Kidney epithelial cell (primary cell): Measurements from ENCODE around the gene PRKAR1B. TPM values are rescaled to one million over a fixed set of nuclear protein-coding genes. Genes with fewer than 3 reads are reported as not detected.
A peak's percentile ranks its signal among the peaks of the same experiment; 100 is the strongest.

Experiments used
- DNase-seq: peaks from one replicate; pipeline ENCODE4 v3.0.0-alpha.2; 2010; ENCODE audit warnings: low read depth
- H3K27me3 ChIP-seq: 2 replicates; pipeline ENCODE4 v1.6.0; 2011; ENCODE audit warnings: low read length; ENCODE audit not compliant: control insufficient read depth, insufficient read depth
- H3K36me3 ChIP-seq: 2 replicates; pipeline ENCODE4 v1.5.1; 2011; ENCODE audit warnings: low read length; ENCODE audit not compliant: control insufficient read depth, insufficient read depth
- H3K4me3 ChIP-seq: 2 replicates; pipeline ENCODE4 v1.5.1; 2011; ENCODE audit warnings: low read depth, mild to moderate bottlenecking, control low read depth, low read length
- total RNA-seq: library from RNA; depleted of rRNA; stranded (reverse); fragments of >200 nt; gene quantifications from 2 replicates; pipeline ENCODE4 v1.2.3, GENCODE V29; 2015
- TF ChIP-seq, protein P1 (sequence below): IDR thresholded peaks from 2 replicates; pipeline ENCODE4 v1.5.1; 2011; ENCODE audit warnings: mild to moderate bottlenecking, moderate library complexity, low read length, control low read depth, inconsistent platforms; ENCODE audit not compliant: insufficient read depth, poor library complexity, severe bottlenecking

PRKAR1B gene
- total RNA-seq, 1 donor from 2014 or later, result 23.8 TPM

DNA sequence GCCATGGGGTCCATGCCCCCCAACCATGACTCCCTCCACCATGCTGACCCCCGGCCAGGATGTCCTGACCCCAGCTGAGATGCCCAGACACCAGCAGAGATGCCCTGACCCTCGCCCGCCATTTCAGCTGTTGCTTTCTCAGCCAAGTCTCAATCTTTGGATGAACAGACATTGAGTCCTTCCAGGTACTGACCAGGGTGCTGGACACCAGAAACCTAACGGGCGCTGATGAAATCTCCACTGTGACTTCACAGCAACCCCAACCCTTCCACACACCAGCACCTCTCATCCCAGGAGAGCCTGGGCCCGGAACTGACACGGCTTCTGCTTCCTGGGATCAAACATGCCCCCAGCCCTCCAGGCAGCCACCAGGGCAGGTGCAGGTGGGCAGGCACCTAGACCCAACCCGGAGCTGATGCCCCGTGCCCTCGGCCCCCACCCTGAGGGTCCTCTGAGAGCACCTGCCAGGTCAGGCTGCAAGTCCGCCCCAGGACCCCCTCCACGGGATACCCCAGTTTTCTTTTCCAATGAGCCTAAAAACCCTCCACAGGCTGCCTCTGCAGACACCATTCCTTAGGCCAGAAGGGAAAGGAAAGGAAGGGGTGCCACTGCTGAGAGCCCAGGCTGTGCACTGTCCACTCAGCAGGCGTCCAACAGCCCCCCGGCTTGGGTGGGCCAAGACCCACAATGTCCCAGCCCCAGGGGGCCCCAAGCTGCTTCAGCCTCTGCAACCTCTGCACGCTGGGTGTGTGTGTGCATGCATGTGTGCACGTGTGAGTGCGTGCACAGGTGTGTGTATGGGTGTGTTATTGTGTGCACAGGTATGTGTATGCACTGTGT, 164.1 kb downstream of the PRKAR1B start:
- no peaks in the 10 kb centered on the region for H3K36me3 ChIP-seq
- no peak overlapping the region for H3K4me3 ChIP-seq
- TF ChIP-seq, protein P1, sequence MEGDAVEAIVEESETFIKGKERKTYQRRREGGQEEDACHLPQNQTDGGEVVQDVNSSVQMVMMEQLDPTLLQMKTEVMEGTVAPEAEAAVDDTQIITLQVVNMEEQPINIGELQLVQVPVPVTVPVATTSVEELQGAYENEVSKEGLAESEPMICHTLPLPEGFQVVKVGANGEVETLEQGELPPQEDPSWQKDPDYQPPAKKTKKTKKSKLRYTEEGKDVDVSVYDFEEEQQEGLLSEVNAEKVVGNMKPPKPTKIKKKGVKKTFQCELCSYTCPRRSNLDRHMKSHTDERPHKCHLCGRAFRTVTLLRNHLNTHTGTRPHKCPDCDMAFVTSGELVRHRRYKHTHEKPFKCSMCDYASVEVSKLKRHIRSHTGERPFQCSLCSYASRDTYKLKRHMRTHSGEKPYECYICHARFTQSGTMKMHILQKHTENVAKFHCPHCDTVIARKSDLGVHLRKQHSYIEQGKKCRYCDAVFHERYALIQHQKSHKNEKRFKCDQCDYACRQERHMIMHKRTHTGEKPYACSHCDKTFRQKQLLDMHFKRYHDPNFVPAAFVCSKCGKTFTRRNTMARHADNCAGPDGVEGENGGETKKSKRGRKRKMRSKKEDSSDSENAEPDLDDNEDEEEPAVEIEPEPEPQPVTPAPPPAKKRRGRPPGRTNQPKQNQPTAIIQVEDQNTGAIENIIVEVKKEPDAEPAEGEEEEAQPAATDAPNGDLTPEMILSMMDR, result no peak
- DNase-seq, result no peak
- H3K27me3 ChIP-seq, result no peaks in the 10 kb centered on the region

DNA sequence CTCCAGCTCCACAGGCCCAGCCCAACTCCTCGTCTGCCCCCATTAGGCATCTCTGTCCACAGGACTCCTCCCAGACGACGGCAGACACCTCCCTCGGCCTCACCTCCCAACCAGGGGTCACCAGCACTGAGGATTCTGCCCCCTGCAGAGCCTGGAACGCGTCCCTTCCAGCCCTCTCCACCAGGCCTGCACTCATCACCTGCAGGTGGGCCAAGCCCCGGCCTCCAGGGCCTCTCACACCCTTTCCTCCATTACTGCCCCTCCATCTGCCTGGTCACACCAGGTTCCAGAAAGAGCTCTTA, 164.8 kb downstream of the PRKAR1B start:
- H3K36me3 ChIP-seq, result no peaks in the 10 kb centered on the region
- H3K4me3 ChIP-seq, result no peak overlapping the region
- DNase-seq, result no peak
- TF ChIP-seq, protein P1, result no peak
- no peaks in the 10 kb centered on the region for H3K27me3 ChIP-seq

DNA sequence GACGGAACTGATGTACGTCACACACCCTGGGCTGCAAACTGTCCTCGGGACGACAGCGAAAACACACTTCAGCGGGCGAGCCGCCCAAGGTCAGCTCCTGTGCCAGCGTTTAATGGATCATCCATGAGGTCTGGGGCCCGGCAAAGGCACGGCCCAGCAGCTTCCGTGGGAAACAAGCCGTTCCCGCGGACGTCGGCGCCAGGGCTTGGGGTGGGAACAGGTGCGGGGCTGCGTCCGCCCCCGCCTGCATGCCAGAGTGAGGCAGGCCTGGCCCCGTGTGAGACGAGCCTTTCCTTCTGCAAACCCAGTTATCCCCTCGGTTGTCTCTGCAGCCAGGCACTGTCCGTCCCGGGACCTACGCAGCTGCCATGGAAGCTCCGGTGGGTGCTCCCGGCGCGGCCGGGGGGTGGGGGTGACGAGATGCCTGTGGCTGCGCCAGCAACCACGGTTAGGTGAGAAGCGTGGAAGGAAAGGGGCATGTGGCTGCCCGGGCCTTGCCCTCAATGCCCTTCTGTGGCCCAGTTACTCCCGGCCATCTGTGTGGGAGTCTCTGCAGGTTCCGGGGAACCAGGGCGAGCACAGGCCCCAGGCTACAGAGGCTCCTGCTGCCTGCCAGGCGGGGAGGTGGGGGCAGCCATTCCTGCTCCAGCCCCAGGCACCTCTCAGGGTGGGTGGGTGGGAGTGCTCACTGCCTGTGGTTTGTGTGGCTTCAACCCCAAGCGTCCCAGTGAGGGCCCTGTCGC, 165.3 kb downstream of the PRKAR1B start:
- Histone ChIP-seq H3K4me3 (no peak overlapping the region), H3K36me3 (no peaks in the 10 kb centered on the region), H3K27me3 (peaks cover 5% of the 10 kb centered on the region)
- DNase-seq, result peak; percentile 70
- TF ChIP-seq, protein P1, result no peak

- Histone ChIP-seq H3K27me3 (peaks cover 7% of the 10 kb centered on the region), H3K36me3 (no peaks in the 10 kb centered on the region), H3K4me3 (no peak overlapping the region)
- no peak for DNase-seq
- TF ChIP-seq, protein P1, result peak; percentile 15
These were observed 166.0 kb downstream of the PRKAR1B start for GRCh38 chr7:560966-561630.

GRCh38 chr7:559396-559705, 167.7 kb downstream of the PRKAR1B start:
- TF ChIP-seq, protein P1, result no peak
- Histone ChIP-seq H3K4me3 (no peak overlapping the region), H3K27me3 (peaks cover 11% of the 10 kb centered on the region), H3K36me3 (no peaks in the 10 kb centered on the region)
- no peak for DNase-seq
